HUES6 (cell line): Measurements from ENCODE around the gene UCHL1.

Source experiments
- H3K27ac ChIP-seq: 2 replicates; pipeline ENCODE4 v1.7.0; 2013; ENCODE audit warnings: low read depth, mild to moderate bottlenecking, low read length, inconsistent platforms
- H3K27me3 ChIP-seq: 2 replicates; pipeline ENCODE4 v1.6.1; 2013; ENCODE audit warnings: low read length; ENCODE audit not compliant: control insufficient read depth, insufficient read depth
- H3K36me3 ChIP-seq: 2 replicates; pipeline ENCODE4 v1.6.1; 2013; ENCODE audit warnings: low read length; ENCODE audit not compliant: control insufficient read depth, insufficient read depth
- H3K4me1 ChIP-seq: 2 replicates; pipeline ENCODE4 v1.6.1; 2013; ENCODE audit warnings: low read length; ENCODE audit not compliant: control insufficient read depth, insufficient read depth
- H3K4me3 ChIP-seq: 2 replicates; pipeline ENCODE4 v1.5.1; 2013; ENCODE audit warnings: low read depth, low read length
- H3K9ac ChIP-seq: one replicate; pipeline ENCODE4 v1.6.1; 2013; ENCODE audit warnings: mild to moderate bottlenecking, low read length
- H3K9me3 ChIP-seq: 2 replicates; pipeline ENCODE4 v1.6.1; 2013; ENCODE audit warnings: low read depth, low read length; ENCODE audit not compliant: control insufficient read depth, insufficient read depth

UCHL1 gene

DNA sequence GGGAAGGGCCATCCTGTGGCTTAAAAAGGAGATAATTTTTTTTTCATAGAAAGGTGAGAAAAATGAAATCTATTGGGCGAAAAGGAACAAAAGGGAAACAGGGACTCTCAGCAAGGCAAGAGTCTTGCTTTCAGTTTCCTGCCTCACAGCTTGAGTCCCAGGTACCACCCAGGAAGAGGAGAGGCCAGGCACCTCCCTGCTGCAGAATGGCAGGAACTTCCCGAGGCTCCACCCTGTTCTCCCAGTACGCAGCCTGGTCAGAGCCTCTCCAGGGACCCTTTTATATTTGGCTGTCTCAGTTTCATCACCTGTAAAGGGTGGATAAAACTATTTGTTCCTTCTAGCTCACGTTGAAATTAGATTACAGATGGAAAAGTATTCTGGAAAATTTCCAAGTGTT, 33.8 kb downstream of the UCHL1 start:
- Histone ChIP-seq H3K9me3 (peaks cover 40% of the 10 kb centered on the region), H3K27me3 (no peaks in the 10 kb centered on the region), H3K27ac (no peak overlapping the region), H3K9ac (no peak overlapping the region), H3K36me3 (no peaks in the 10 kb centered on the region), H3K4me3 (no peak overlapping the region), H3K4me1 (no peaks in the 10 kb centered on the region)

DNA sequence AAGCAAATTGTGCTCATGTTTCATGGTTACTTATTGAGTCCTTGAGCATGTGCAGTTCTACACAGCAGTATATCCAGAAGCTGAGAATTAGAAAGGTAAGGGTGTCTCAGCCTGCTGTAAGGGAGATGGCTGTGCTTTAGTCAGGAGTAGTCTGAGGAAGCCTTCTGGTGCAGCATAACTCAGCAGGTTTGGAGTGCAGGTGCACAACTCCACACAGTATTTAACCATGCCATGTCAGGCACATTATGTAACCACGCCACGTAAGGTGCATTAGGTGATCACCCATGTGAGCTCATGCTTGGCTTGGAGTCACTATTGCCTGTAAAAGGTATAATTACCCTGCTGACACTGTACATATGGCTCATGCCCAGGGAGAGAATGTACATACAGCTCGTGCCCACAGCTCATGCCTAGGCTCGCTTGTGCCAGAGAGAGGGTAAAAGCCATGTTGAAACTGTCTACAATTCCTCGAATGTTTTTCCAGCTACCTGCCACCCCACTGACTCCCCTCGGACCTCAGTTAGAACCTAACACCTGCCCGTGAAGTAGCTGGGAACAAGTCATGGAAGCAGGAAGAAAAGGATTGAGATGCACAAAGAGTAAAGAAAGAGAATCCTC, 37.8 kb downstream of the UCHL1 start:
- Histone ChIP-seq H3K4me1 (no peaks in the 10 kb centered on the region), H3K27me3 (no peaks in the 10 kb centered on the region), H3K36me3 (no peaks in the 10 kb centered on the region), H3K4me3 (no peak overlapping the region), H3K27ac (no peak overlapping the region), H3K9ac (no peak overlapping the region), H3K9me3 (peaks cover 27% of the 10 kb centered on the region)

DNA sequence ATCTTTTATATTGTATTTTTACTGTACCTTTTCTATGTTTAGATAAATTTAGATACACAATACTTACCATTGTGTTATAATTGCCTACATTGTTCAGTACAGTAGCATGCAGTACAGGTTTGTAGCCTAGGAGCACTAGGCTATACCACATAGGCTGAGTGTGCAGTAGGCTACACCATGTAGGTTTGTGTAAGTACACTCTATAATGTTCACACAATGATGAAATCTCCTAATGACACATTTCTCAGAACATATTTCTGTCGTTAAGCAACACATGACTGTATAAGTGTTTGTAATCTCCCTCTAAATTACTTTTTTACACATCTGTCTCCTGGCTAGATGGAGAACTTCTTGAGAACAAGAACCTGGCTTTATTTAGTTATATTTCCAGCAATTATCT, 40.3 kb downstream of the UCHL1 start:
- Histone ChIP-seq H3K27me3 (no peaks in the 10 kb centered on the region), H3K4me3 (no peak overlapping the region), H3K9me3 (peaks cover 27% of the 10 kb centered on the region), H3K27ac (no peak overlapping the region), H3K9ac (no peak overlapping the region), H3K36me3 (no peaks in the 10 kb centered on the region), H3K4me1 (no peaks in the 10 kb centered on the region)

DNA sequence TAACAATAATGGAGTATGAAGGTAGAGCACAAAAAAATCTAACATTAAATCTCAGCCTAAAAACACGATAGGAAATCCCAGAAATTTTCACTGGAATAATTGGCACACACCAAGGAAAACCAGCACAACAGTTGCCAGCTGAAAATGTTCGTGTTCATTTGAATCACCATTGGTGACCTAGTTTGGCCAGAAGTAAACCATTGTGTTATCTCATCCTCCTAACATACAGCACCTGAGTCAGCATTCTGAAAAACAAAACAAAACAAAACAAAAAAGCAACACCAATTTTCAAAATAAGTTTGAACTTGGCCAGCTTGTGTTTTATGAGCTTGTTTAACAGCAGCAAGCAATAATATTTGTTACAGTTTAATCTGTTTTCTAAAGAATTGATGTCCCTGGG, 41.1 kb downstream of the UCHL1 start:
- Histone ChIP-seq H3K4me1 (no peaks in the 10 kb centered on the region), H3K9me3 (peaks cover 26% of the 10 kb centered on the region), H3K27ac (no peak overlapping the region), H3K9ac (no peak overlapping the region), H3K4me3 (no peak overlapping the region), H3K36me3 (no peaks in the 10 kb centered on the region), H3K27me3 (no peaks in the 10 kb centered on the region)

DNA sequence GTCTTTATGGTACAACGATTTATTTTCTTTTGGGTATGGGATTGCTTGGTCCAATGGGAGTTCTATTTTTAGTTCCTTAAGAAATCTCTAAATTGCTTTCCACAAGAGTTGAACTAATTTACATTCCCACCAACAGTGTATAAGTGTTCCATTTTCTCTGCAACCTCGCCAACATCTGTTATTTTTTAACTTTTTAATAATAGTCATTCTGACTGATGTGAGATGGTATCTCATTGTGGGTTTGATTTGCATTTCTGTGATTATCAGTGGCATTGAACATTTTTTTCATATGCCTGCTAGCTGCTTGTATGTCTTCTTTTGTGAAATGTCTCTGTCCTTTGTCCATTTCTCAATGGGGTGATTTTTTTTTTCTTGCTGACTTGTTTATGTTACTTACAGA, 42.8 kb downstream of the UCHL1 start:
- Histone ChIP-seq H3K27me3 (no peaks in the 10 kb centered on the region), H3K9ac (no peak overlapping the region)

DNA sequence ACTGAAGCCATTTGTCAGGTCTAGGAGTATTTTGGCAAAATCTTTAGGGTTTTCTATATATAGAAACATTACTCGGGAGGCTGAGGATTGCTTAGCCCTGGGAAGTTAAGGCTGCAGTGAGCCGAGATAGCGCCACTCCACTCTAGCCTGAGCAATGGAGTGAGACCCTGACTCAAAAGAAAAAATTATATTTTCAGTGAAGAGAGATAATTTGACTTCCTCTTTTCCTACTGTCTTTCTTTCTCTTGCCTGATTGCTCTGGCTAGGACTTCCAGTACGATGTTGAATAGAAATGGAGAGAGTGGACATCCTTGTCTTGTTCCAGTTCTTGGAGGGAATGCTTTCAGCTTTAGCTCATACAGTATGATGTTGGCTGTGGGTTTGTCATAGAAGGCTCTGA, 44.4 kb downstream of the UCHL1 start:
- Histone ChIP-seq H3K36me3 (no peaks in the 10 kb centered on the region), H3K27me3 (no peaks in the 10 kb centered on the region), H3K4me1 (no peaks in the 10 kb centered on the region), H3K9me3 (no peaks in the 10 kb centered on the region), H3K9ac (no peak overlapping the region), H3K4me3 (no peak overlapping the region), H3K27ac (no peak overlapping the region)

More for the DNA sequence above, 42.8 kb downstream of the UCHL1 start:
- Histone ChIP-seq H3K9me3 (peaks cover 13% of the 10 kb centered on the region), H3K36me3 (no peaks in the 10 kb centered on the region), H3K4me1 (no peaks in the 10 kb centered on the region), H3K4me3 (no peak overlapping the region), H3K27ac (no peak overlapping the region)

DNA sequence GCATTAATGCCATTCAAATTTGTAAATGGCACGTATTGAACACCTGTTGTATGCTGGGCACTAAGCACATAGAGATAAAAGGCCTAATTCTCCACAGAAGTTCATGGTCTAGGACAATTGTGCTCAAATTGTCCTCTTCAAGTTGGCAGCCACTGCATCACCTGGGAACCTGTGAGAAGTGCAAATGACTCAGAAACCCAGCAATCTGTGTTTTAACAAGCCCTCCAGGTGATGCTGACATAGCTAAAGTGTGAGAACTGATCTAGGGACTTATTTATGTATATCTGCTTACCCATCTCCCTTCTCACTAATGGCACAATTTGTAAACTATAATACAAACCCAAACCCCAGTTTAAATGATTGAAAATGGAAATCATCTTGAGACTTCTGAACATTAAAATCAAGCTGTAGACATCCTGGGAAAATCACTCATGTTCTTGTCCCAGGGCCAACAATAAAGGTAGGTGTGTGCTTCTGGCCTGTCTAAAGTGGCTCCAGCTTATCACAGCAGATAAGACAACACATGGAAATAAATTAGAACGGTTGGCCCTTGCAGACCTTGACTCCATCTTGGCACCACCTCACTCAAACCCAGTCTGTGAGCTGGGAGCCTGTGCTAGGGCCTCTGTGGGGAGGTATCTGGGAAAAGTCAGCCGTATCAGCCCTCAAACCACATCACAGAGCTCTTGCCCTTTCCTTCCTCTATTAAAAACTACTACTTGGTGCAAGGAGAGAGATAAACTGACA, 46.8 kb downstream of the UCHL1 start:
- Histone ChIP-seq H3K36me3 (no peaks in the 10 kb centered on the region), H3K4me1 (no peaks in the 10 kb centered on the region), H3K27ac (no peak overlapping the region), H3K9ac (no peak overlapping the region), H3K27me3 (no peaks in the 10 kb centered on the region), H3K4me3 (no peak overlapping the region), H3K9me3 (no peaks in the 10 kb centered on the region)

DNA sequence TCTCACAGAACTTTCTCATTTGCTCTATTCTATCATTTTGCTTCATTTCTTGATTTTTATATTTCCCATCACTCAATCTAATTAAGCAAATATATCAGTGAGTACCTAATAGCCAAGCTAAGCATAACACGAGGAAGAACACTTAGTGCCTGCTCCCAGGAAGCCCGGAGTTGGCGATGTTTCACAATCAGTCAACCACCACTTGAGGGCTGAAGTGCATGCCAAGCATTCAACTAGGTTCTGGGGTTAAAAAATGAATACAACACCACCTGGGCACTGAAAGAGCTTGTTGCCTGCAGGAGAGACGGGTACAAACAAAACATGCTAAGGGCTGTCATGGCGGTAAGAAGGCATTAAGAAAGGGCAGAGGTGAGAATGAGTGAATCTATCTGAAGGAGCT, 47.5 kb downstream of the UCHL1 start:
- H3K27ac ChIP-seq = no peak overlapping the region
- no peak overlapping the region for H3K9ac ChIP-seq
- no peaks in the 10 kb centered on the region for H3K4me1 ChIP-seq
- H3K4me3 ChIP-seq = no peak overlapping the region
- no peaks in the 10 kb centered on the region for H3K36me3 ChIP-seq
- no peaks in the 10 kb centered on the region for H3K27me3 ChIP-seq
- no peaks in the 10 kb centered on the region for H3K9me3 ChIP-seq

DNA sequence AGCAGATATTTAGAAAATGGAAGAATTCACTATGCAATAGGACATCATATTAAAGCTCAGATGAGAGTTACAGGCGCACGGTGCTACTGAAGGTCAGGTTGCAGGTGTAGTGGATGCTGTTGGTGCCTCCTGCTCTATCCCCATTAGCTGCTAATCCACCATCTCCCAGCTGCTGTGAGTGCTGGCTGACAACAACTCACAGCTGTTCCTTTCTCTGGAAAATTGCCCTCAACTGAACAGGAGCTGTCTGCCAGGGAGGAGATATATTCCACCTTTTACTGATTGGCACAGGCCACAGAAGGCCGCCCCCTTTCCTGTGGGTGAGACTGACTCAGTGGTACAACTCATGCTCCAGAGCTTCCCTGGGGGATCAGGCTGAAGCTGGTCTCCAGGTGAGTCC, 48.7 kb downstream of the UCHL1 start:
- H3K27ac ChIP-seq = no peak overlapping the region
- H3K4me3 ChIP-seq = no peak overlapping the region
- no peaks in the 10 kb centered on the region for H3K36me3 ChIP-seq
- peaks cover 2% of the 10 kb centered on the region; the same call in 1 of the 2 replicates for H3K9me3 ChIP-seq
- H3K27me3 ChIP-seq = no peaks in the 10 kb centered on the region
- H3K4me1 ChIP-seq = no peaks in the 10 kb centered on the region
- H3K9ac ChIP-seq = no peak overlapping the region

DNA sequence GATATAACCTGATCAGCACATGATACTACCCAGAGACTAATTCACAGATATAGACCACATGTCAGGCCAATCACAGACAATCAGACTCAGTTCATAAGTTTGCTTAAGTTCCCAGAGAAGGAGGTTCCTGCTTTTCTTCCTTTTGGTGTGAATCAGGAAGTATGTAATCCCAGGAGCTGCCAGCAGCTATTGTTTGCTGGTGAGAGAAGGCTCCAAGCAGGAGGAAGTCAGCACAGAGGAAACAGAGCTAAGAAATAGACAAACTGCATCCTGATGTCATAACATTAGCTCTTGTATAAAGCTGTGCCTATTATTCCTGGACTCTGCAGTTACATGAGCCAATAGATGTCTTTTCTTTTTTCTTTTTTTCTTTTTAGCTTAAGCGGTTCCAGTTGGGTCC, 50.9 kb downstream of the UCHL1 start:
- no peaks in the 10 kb centered on the region for H3K36me3 ChIP-seq
- peaks cover 5% of the 10 kb centered on the region; the same call in 1 of the 2 replicates for H3K9me3 ChIP-seq
- H3K4me1 ChIP-seq = no peaks in the 10 kb centered on the region
- no peak overlapping the region for H3K27ac ChIP-seq
- no peaks in the 10 kb centered on the region for H3K27me3 ChIP-seq
- no peak overlapping the region for H3K4me3 ChIP-seq
- H3K9ac ChIP-seq = no peak overlapping the region

DNA sequence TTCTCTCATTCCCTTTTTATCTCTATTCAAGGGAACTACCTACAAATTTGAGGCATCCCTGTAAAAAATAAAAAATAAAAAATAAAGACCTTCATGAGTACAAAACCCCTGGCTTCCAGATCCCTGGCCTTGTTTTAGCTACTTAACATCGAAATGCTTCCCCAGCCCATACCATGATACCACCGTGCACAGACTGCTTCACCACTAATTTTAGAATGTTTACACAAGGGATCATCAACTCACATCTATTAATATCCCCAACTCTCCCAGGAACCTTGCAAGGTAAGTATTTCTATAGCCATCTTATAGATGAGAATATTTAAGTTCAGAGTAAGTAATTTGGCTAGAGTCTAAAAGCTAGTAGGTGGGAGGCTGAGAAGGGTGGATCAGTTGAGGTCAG, 51.7 kb downstream of the UCHL1 start:
- H3K4me3 ChIP-seq = no peak overlapping the region
- H3K27me3 ChIP-seq = no peaks in the 10 kb centered on the region
- H3K9ac ChIP-seq = no peak overlapping the region
- H3K36me3 ChIP-seq = no peaks in the 10 kb centered on the region
- no peak overlapping the region for H3K27ac ChIP-seq
- H3K9me3 ChIP-seq = peaks cover 5% of the 10 kb centered on the region; the same call in 1 of the 2 replicates
- no peaks in the 10 kb centered on the region for H3K4me1 ChIP-seq
